HepG2 (cell line): ENCODE measurements around the gene RTP2. TPM values are rescaled to one million over a fixed set of nuclear protein-coding genes. Genes with fewer than 3 reads are reported as not detected.

Experiments used
- ATAC-seq: fragments of 200-7000 bp; cut with Tn5 transposase; 3 replicates; pipeline ENCODE4 v1.9.1; 2020; ENCODE audit warnings: mild to moderate bottlenecking, moderate library complexity
- BruUV-seq: library from RNA; stranded (reverse); fragments of 400-500 nt; replicated peaks from 2 replicates; lab custom pipeline; 2021; lab: Mats Ljungman, UMichigan
- CTCF ChIA-PET: fragments of 300-600 bp; formaldehyde crosslinking; extraction: SDS; loops from one replicate; lab custom pipeline; 2021; ENCODE audit warnings: low total read pairs, inconsistent platforms, low intra/inter-chr PET ratio; lab: Yijun Ruan, JAX
- POLR2A ChIA-PET: fragments of 350-600 bp; sonication (Branson Sonifier 250); formaldehyde crosslinking; loops from one replicate; lab custom pipeline; 2020; ENCODE audit warnings: antibody characterized with exemption, inconsistent platforms; lab: Yijun Ruan, JAX
- DNase-seq: peaks from one replicate; pipeline ENCODE4 v3.0.0-alpha.2; 2015; ENCODE audit warnings: low spot score
- FAIRE-seq: peaks from 3 replicates; lab custom pipeline; 2011; peaks lifted over from hg19 to GRCh38; lab: Jason Lieb, UNC
- H2AFZ ChIP-seq: one replicate; pipeline ENCODE4 v1.6.1; 2011; ENCODE audit warnings: low read length, inconsistent platforms
- H3K27ac ChIP-seq: fragments of 300-600 bp; 3 replicates; pipeline ENCODE4 v1.8.0; 2011; ENCODE audit warnings: mixed run types, mild to moderate bottlenecking, mixed read lengths, low read length, inconsistent platforms; ENCODE audit not compliant: insufficient read depth; ENCODE audit errors: extremely low read length
- H3K27me3 ChIP-seq, 2 experiments: fragments of 200-600 bp in 1 of 2; 2 replicates in 1 of 2; 3 replicates in 1 of 2; pipeline versions ENCODE4 v1.6.0 to v1.8.0; 2011; ENCODE audit warnings: low read length in 2 of 2, mild to moderate bottlenecking in 2 of 2, moderate library complexity in 2 of 2, inconsistent platforms in 1 of 2; ENCODE audit not compliant: insufficient read depth in 2 of 2, control insufficient read depth in 1 of 2
- H3K36me3 ChIP-seq, 2 experiments: fragments of 200-600 bp in 1 of 2; replicated peaks in 1 of 2; 2 replicates in 1 of 2; 3 replicates in 1 of 2; pipeline versions ENCODE4 v1.5.1 to v1.8.0; 2011; ENCODE audit warnings: low read length in 2 of 2, inconsistent platforms in 1 of 2; ENCODE audit not compliant: insufficient read depth in 2 of 2, control insufficient read depth in 1 of 2
- H3K4me1 ChIP-seq: 2 replicates; pipeline ENCODE4 v1.5.1; 2012; ENCODE audit warnings: low read length, inconsistent platforms; ENCODE audit not compliant: insufficient read depth
- H3K4me2 ChIP-seq: 2 replicates; pipeline ENCODE4 v1.6.0; 2011; ENCODE audit warnings: low read depth, low read length, inconsistent platforms
- H3K4me3 ChIP-seq, 3 experiments: fragments of 200-600 bp in 1 of 3; sonication (generic), shearing (Covaris generic) in 1 of 3; replicated peaks in 1 of 3; 2 replicates each; pipeline ENCODE4 v1.5.1; 2011 to 2016; ENCODE audit warnings: low read length in 3 of 3, inconsistent platforms in 2 of 3, low read depth in 2 of 3, mild to moderate bottlenecking in 2 of 3, control low read depth in 1 of 3, mixed read lengths in 1 of 3; ENCODE audit not compliant: insufficient read depth in 1 of 3
- H3K79me2 ChIP-seq: one replicate; pipeline ENCODE4 v1.6.1; 2011; ENCODE audit warnings: low read length, inconsistent platforms; ENCODE audit not compliant: insufficient read depth
- H3K9ac ChIP-seq: 2 replicates; pipeline ENCODE4 v1.6.0; 2011; ENCODE audit warnings: mild to moderate bottlenecking, low read depth, low read length, inconsistent platforms; ENCODE audit not compliant: insufficient read depth
- H3K9me3 ChIP-seq: 2 replicates; pipeline ENCODE4 v1.5.1; 2012; ENCODE audit warnings: mild to moderate bottlenecking, low read length
- H4K20me1 ChIP-seq: 2 replicates; pipeline ENCODE4 v1.6.0; 2011; ENCODE audit warnings: inconsistent platforms, mild to moderate bottlenecking, low read length, moderate library complexity; ENCODE audit not compliant: insufficient read depth
- HDAC2 ChIP-seq: sonication (generic); formaldehyde crosslinking; IDR thresholded peaks from 2 replicates; pipeline ENCODE4 v1.4.0; 2020; ENCODE audit warnings: missing genetic modification reagents
- ISL2 ChIP-seq: sonication (generic); formaldehyde crosslinking; IDR thresholded peaks from 2 replicates; pipeline ENCODE4 v1.5.0; 2020; ENCODE audit warnings: missing genetic modification reagents
- NONO ChIP-seq, 2 experiments: fragments of 450-650 bp in 1 of 2; sonication (generic) in 1 of 2; formaldehyde crosslinking in 1 of 2; IDR thresholded peaks in 1 of 2; conservative IDR thresholded peaks in 1 of 2; 2 replicates each; pipeline versions ENCODE4 v1.6.1 to v1.8.0; 2017 to 2022; ENCODE audit warnings: mild to moderate bottlenecking in 1 of 2, missing genetic modification reagents in 1 of 2, moderate library complexity in 1 of 2
- RERE ChIP-seq: IDR thresholded peaks from 2 replicates; pipeline ENCODE4 v1.6.1; 2016; ENCODE audit warnings: low read depth, missing genetic modification reagents, missing compliant biosample characterization
- SNAPC5 ChIP-seq: sonication (generic); formaldehyde crosslinking; IDR thresholded peaks from 2 replicates; pipeline ENCODE4 v1.8.1; 2023; ENCODE audit warnings: mild to moderate bottlenecking, missing genetic modification reagents, borderline replicate concordance
- TFE3 ChIP-seq: IDR thresholded peaks from 2 replicates; pipeline ENCODE4 v1.6.1; 2016
- TOPORS ChIP-seq: sonication (generic); formaldehyde crosslinking; IDR thresholded peaks from 2 replicates; pipeline ENCODE4 v1.8.0; 2023; ENCODE audit warnings: mild to moderate bottlenecking, missing genetic modification reagents
- ZBTB25 ChIP-seq: IDR thresholded peaks from 2 replicates; pipeline ENCODE4 v1.6.1; 2018; ENCODE audit warnings: missing genetic modification reagents
- ZBTB26 ChIP-seq: IDR thresholded peaks from 2 replicates; pipeline ENCODE4 v1.6.1; 2016; ENCODE audit warnings: missing compliant biosample characterization, missing genetic modification reagents, borderline replicate concordance
- ZNF564 ChIP-seq: sonication (generic); formaldehyde crosslinking; IDR thresholded peaks from 2 replicates; pipeline ENCODE4 v1.8.1; 2023; ENCODE audit warnings: mild to moderate bottlenecking, missing genetic modification reagents
- ZNF777 ChIP-seq: sonication (generic); formaldehyde crosslinking; IDR thresholded peaks from 2 replicates; pipeline ENCODE4 v1.4.0; 2020; ENCODE audit warnings: missing genetic modification reagents
- WGBS: methylation state at CpG from one replicate; pipeline ENCODE4 v1.1.6; 2017; ENCODE audit warnings: low lambda C conversion rate; 5-methylcytosine and 5-hydroxymethylcytosine counted together
- in situ Hi-C: cut with HindIII; loops from 2 replicates; pipeline ENCODE4 v1.10.0; 2017; ENCODE audit warnings: low pct_unique_long_range_greater_than_20kb; ENCODE audit not compliant: extremely low pct_ligation_motif_present
- intact Hi-C: fragments of 100-400 bp; cut with micrococcal nuclease; formaldehyde crosslinking; loops from one replicate; pipeline ENCODE4 v1.10.0; 2022; ENCODE audit not compliant: unreplicated experiment
- polyA plus RNA-seq, 8 experiments: library from polyadenylated mRNA; depleted of rRNA in 3 of 8; stranded (reverse) in 7 of 8; unstranded in 1 of 8; fragments of >200 nt; fragmentation: Illumina TruSeq in 4 of 8; extraction: Trizol in 4 of 8; gene quantifications; 2 replicates each; pipeline versions ENCODE4 v1.2.1 to v1.2.3, GENCODE V29; 2011 to 2016; ENCODE audit warnings: low read depth in 4 of 8, missing spikeins in 1 of 8, mixed read lengths in 1 of 8; ENCODE audit not compliant: insufficient read depth in 1 of 8
- total RNA-seq, 5 experiments: library from RNA; depleted of rRNA; stranded (reverse); fragments of >200 nt; fragmentation: Illumina TruSeq; extraction: Trizol; gene quantifications; 2 replicates each; pipeline ENCODE4 v1.2.3, GENCODE V29; 2016; ENCODE audit warnings: low read depth in 1 of 5

Gene RTP2
- total and polyA plus RNA-seq, 2 of the 13 experiments (the other 11 are each of a cell fraction or from before 2014, with no cell fraction given) = not detected

- TF ChIP-seq RERE (no peak), ZNF564 (CRISPR knock-in tag) (no peak), ISL2 (CRISPR knock-in tag) (no peak), TFE3 (CRISPR knock-in tag) (no peak)
Observed at GRCh38 chr3:187702507-187703033, at the start of gene RTP2 (continued).

GRCh38 chr3:187750513-187751123, 48.3 kb upstream of the RTP2 start:
- Histone ChIP-seq H3K79me2 (peaks cover 14% of the 10 kb centered on the region), H4K20me1 (no peaks in the 10 kb centered on the region), H3K27ac (peak overlapping the region; percentile 94), H3K4me1 (peaks cover 51% of the 10 kb centered on the region), H3K9ac (peak overlapping the region; percentile 74), H3K4me3 (peak overlapping the region; percentile 38 to 61 (median 47)), H2AFZ (no peak overlapping the region), H3K9me3 (no peaks in the 10 kb centered on the region), H3K27me3 (no peaks in the 10 kb centered on the region; a peak in 1 of 5 replicates), H3K4me2 (peak overlapping the region; percentile 93), H3K36me3 (no peaks in the 10 kb centered on the region)
- intact Hi-C loops = loop anchor here (1.0 to 10.0 kb wide), 4 partner anchors 60 to 286 kb away; no protein-coding TSS in a partner anchor
- CTCF ChIA-PET = no interaction called here
- ATAC-seq = peak; percentile 90
- DNase-seq = peak; percentile 80
- in situ Hi-C loops = no loop called here
- no TSS peak for BruUV-seq
- POLR2A ChIA-PET = interaction anchor here (0.6 to 3.1 kb wide), 29 partner anchors 9 to 996 kb away, joined by 3 to 43 read pairs (median 4); no protein-coding TSS in a partner anchor
- WGBS = 0% methylated on average over 11 of the region's 11 CpGs
- peak; percentile 72 for FAIRE-seq
- no peak for TF ChIP-seq ZBTB26
- TF ChIP-seq TOPORS = 0 out of 2 replicates have a peak, but pooled peaks have one; percentile 41
- peak; percentile 79; the same call in 1 of the 2 replicates for TF ChIP-seq SNAPC5
- peak; percentile 18; the same call in 1 of the 2 replicates for TF ChIP-seq ZBTB25 (CRISPR knock-in tag)
- TF ChIP-seq HDAC2 (CRISPR knock-in tag) = 0 out of 2 replicates have a peak, but pooled peaks have one; percentile 47
- no peak for TF ChIP-seq NONO (IDR thresholded peaks at IDR 0.05)
- TF ChIP-seq NONO (CRISPR knock-in tag; conservative IDR thresholded peaks at IDR 0.05) = peak; percentile 64; the same call in 1 of the 2 replicates
- 0 out of 2 replicates have a peak, but pooled peaks have one; percentile 34 for TF ChIP-seq ZNF777 (CRISPR knock-in tag)
